Thoracic aorta (tissue), 2 donors: ENCODE results near the gene EPHA6. TPM values are rescaled to one million over a fixed set of nuclear protein-coding genes. Genes with fewer than 3 reads are reported as not detected.

ENCODE experiments used
- ATAC-seq: fragments of 150-250 bp; one replicate; pipeline ENCODE4 v1.8.0; 2017; ENCODE audit warnings: low read depth; ENCODE audit not compliant: insufficient number of reproducible peaks, low FRiP score
- DNase-seq: peaks from one replicate; pipeline ENCODE4 v3.0.0-alpha.2; 2020; ENCODE audit warnings: low spot score
- H3K27ac ChIP-seq, 2 donors: fragments of 200-600 bp; sonication (generic); 1 replicate in 1 of 2; 2 replicates in 1 of 2; pipeline ENCODE4 v1.5.1; 2016; ENCODE audit warnings: mild to moderate bottlenecking in 2 of 2, moderate library complexity in 2 of 2
- H3K27me3 ChIP-seq: fragments of 200-600 bp; sonication (generic); replicated peaks from 2 replicates; pipeline ENCODE4 v1.6.0; 2016; ENCODE audit warnings: mild to moderate bottlenecking; ENCODE audit not compliant: insufficient read depth
- H3K36me3 ChIP-seq: fragments of 200-600 bp; sonication (generic); one replicate; pipeline ENCODE4 v1.5.1; 2016
- H3K4me1 ChIP-seq, 2 donors: fragments of 200-600 bp; sonication (generic); 1 replicate in 1 of 2; 2 replicates in 1 of 2; pipeline versions ENCODE4 v1.5.1 to v1.6.0; 2016; ENCODE audit warnings: low read depth in 2 of 2, mild to moderate bottlenecking in 1 of 2; ENCODE audit not compliant: control insufficient read depth in 1 of 2
- H3K4me3 ChIP-seq: fragments of 200-600 bp; sonication (generic); 2 replicates; pipeline ENCODE4 v1.5.1; 2016; ENCODE audit warnings: mild to moderate bottlenecking
- H3K9me3 ChIP-seq: fragments of 200-600 bp; sonication (generic); 2 replicates; pipeline ENCODE4 v1.5.1; 2016
- total RNA-seq, 2 donors: library from RNA; depleted of rRNA; stranded (reverse); fragments of >200 nt; gene quantifications; one replicate each; pipeline versions ENCODE4 v1.1.0 to v1.2.3, GENCODE V29; 2016
- TF ChIP-seq, protein P1 (sequence below): fragments of 200-600 bp; sonication (generic); IDR thresholded peaks from one replicate; pipeline ENCODE4 v1.5.1; 2019; ENCODE audit warnings: antibody characterized with exemption

Gene EPHA6
- total RNA-seq, 2 donors from 2014 or later = 0.71 to 3.2 TPM

DNA sequence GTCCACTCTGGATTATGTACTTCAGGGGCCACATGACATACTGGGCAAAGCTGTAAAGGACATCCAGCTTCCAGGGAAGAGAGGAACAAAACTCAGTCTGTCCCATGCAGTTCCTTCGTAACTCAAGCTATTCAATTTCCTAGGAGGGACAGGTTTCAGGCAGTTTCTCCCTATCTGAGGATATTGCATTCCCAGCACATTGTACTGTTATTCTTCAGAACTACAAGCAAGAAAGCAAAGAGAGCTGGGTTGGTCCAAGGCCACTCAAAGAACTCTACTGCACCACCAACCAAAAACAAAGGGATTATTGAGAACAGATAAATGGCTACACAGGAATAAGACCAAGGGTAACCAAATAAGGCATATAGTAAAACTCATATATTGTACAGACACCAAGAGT, 832.5 kb downstream of the EPHA6 start:
- ATAC-seq (no peak), DNase-seq (no peak)
- no peaks in the 10 kb centered on the region for H3K4me1 ChIP-seq
- H3K4me3 ChIP-seq = no peak overlapping the region
- H3K27me3 ChIP-seq = no peaks in the 10 kb centered on the region
- H3K9me3 ChIP-seq = no peaks in the 10 kb centered on the region
- no peak overlapping the region for H3K27ac ChIP-seq
- no peaks in the 10 kb centered on the region for H3K36me3 ChIP-seq
- TF ChIP-seq, protein P1, sequence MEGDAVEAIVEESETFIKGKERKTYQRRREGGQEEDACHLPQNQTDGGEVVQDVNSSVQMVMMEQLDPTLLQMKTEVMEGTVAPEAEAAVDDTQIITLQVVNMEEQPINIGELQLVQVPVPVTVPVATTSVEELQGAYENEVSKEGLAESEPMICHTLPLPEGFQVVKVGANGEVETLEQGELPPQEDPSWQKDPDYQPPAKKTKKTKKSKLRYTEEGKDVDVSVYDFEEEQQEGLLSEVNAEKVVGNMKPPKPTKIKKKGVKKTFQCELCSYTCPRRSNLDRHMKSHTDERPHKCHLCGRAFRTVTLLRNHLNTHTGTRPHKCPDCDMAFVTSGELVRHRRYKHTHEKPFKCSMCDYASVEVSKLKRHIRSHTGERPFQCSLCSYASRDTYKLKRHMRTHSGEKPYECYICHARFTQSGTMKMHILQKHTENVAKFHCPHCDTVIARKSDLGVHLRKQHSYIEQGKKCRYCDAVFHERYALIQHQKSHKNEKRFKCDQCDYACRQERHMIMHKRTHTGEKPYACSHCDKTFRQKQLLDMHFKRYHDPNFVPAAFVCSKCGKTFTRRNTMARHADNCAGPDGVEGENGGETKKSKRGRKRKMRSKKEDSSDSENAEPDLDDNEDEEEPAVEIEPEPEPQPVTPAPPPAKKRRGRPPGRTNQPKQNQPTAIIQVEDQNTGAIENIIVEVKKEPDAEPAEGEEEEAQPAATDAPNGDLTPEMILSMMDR = no peak

DNA sequence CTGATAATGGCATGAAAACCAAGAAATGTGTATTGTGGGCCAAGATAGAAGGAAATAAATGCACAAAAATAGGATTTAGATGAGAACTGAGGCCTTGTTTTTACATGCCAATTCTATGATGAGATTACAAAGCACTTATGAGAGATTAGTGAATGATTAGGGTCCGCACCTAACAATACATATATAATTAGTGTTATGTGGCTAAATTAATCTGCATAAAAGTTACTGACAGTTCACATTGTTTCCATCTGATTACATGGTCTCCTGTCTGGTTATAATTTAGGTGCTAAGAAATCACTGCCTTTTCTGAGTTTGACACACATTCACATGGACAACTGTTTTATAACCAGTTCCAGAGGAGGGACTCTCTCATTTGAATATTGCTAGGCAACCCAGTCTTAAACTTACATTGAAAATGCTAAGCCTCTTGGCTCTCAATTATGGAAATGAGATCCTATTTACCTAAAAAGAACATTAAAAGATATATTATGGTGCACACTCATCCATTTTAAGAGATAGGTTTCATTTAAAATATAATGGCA, 833.1 kb downstream of the EPHA6 start:
- no peak for ATAC-seq
- TF ChIP-seq, protein P1 = no peak
- no peaks in the 10 kb centered on the region for H3K27me3 ChIP-seq
- no peaks in the 10 kb centered on the region for H3K9me3 ChIP-seq
- H3K4me1 ChIP-seq = no peaks in the 10 kb centered on the region
- H3K4me3 ChIP-seq = no peak overlapping the region
- DNase-seq = no peak
- H3K27ac ChIP-seq = no peak overlapping the region
- no peaks in the 10 kb centered on the region for H3K36me3 ChIP-seq

DNA sequence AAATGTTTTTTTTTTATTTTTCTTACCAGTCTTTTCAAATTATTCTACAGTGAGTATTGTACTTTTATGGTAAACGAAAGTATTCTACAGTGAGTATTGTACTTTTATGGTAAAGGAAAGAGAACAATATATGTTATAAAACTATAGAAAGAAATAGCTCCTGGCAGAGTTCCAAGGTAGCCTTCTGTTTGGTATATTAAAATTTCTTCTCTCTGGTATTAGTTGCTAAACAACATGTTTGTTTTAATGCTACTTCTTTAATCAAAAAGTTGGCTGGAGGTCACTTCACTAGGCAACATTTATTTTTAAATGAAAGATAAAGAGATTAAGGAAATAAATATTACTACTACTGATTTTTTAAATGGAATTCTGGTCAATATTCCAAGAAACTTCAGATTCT, 841.6 kb downstream of the EPHA6 start:
- TF ChIP-seq, protein P1 = no peak
- no peak for ATAC-seq
- Histone ChIP-seq H3K36me3 (no peaks in the 10 kb centered on the region), H3K4me3 (no peak overlapping the region), H3K27me3 (no peaks in the 10 kb centered on the region), H3K4me1 (no peaks in the 10 kb centered on the region), H3K27ac (no peak overlapping the region), H3K9me3 (no peaks in the 10 kb centered on the region)
- no peak for DNase-seq

DNA sequence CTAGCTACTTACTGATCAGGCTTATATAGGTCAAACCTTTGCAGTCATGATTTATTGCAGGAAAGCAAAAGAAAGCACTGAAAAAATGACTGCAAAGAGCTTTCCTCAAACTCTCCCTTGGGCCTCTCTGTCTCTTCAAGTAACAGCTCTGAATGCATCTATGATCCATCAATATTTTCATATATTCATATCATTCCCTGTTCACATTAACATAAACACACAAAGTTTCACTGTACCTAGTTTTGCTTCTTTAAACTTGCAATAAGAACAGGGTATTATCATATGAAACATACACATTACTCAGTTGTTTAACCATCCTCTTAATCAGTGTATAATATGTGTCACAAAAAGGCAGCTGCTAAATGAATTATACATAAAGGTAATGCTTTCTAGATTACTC, 842.2 kb downstream of the EPHA6 start:
- no peak overlapping the region for H3K4me3 ChIP-seq
- no peak overlapping the region for H3K27ac ChIP-seq
- DNase-seq (no peak), ATAC-seq (no peak)
- no peaks in the 10 kb centered on the region for H3K27me3 ChIP-seq
- TF ChIP-seq, protein P1 = no peak
- H3K9me3 ChIP-seq = no peaks in the 10 kb centered on the region
- no peaks in the 10 kb centered on the region for H3K36me3 ChIP-seq
- H3K4me1 ChIP-seq = no peaks in the 10 kb centered on the region

DNA sequence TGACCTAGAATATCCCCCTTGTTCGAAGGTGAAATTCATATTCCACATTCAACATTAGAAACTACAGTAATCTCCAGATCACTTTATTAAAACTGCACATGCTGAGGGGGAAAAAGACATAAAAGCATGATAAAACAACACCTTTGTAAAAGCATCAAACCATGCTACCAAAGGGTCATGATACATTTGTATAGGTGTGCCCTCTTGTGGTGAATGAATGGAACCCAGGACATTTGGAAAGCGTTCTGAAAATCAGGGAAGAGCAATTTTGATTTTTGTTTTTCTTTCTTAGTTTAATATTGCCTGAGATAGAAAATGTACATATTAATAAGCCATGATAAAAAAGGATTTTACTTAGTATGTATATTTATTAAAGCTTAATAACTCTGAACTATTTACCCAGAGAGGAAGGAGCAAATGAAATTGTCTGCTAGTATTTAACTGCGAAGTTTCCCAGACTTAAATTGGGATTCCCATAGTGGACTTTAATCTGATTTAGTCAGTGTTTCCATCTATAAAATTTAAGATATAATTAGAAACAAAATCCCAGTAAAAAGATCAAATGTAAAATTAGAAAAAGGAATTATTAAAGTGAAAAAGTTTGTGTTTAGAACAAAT, 844.4 kb downstream of the EPHA6 start:
- no peak overlapping the region for H3K27ac ChIP-seq
- no peaks in the 10 kb centered on the region for H3K27me3 ChIP-seq
- H3K4me1 ChIP-seq = no peaks in the 10 kb centered on the region
- H3K4me3 ChIP-seq = no peak overlapping the region
- H3K9me3 ChIP-seq = no peaks in the 10 kb centered on the region
- H3K36me3 ChIP-seq = no peaks in the 10 kb centered on the region
- no peak for ATAC-seq
- DNase-seq = no peak
- TF ChIP-seq, protein P1 = peak; percentile 28
